T-helper 22 cell (primary cell): ENCODE data around the gene SORCS3.

Source experiments
- DNase-seq: peaks from one replicate; pipeline ENCODE4 v3.0.0-alpha.2; 2020; ENCODE audit warnings: low read depth

SORCS3 gene

DNA sequence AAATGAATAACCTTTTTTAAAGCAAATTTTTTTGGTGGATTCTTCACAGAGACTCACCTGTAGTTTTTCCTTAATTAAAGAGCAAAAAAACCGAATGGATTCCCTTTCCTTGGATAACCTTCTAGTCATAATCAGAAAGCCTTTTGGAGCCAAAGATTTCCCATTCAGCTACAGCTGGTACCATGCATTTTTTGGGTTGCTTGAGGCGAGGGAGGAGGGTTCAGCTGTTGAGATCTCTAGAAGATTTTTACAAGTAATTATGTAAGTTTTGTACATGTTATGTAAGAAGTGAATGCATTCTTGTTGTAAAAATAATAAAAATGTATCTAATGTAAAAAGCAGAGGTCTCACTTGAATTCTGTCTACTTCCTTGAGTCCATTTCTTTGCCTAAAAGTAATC lies 463.2 kb downstream of the SORCS3 start:
- no peak for DNase-seq

DNA sequence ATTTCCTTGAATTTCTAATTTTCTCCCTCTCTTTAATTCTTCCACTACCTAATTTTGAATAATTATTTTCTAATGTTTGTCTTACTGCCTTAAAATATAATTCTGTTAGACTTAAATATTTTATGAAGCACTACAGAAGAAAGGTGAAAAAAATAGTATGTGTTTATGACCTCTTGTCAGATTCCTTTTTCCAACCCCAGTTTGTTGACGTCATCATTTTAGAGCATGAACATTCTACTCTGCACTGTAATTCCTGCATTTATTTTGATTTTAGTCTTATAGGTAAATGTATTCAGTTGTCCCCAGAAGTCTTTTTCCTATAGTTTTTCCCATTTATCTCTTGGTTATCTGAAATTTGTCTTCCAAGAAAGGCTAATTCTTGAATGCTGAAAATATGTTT lies 468.1 kb downstream of the SORCS3 start:
- no peak for DNase-seq

DNA sequence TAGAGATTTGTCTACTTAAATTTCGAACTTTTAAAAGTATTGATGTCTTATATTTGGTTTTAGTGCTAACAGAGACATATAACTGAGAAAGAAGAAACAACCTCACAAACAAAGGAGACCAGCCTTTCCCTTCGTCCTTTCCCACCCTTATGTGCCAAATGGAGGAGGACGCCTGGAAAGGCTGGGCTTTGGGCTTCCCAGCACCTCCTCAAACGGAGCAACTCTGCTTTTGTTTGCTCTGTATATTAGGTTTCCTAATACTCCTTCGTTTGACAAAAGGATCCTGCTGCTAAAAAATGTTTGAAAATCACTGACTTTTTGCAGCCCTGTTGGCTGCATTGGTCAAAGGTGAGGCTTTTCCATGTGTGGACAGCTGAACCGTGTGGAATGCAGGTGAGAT lies 471.8 kb downstream of the SORCS3 start:
- no peak for DNase-seq

DNA sequence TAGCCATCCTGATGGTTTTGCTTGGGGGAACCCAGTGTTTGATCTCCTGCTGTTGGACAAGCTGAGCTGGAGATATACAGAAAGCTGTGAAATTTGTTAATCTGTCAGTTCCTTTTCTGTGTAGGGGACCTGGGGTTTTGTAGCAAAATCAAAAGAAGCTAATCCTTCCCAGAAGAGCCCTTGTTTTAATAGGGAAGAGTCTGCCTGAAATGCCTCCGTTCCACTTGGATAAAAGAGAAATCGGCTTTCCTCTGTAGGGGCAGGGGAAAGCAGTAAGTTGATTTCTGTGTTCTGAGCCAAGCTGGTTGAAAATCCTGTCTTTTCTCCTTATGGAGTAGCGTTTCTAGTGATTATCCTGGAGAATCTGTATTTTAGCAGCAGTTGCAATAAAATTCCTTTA lies 472.6 kb downstream of the SORCS3 start:
- no peak for DNase-seq

DNA sequence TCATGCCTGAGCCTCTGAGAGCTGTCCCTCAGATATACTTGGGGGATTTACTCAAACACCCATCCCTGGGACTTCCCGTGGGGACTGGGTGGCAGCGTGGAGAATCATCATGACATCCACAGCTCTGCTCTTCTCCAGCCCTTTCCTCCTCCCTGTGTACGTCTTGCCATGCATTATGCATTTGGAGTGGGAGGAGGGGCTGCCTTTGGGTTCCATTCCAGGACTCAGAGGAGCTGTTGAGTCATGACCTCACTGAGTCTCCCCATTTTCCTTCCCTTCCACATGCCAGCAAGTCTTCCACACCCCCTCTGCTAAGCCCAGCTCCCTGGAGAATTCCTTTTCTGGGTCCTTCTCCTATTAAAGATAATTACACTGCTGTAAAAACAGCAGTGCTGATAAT lies 480.7 kb downstream of the SORCS3 start:
- DNase-seq: no peak

DNA sequence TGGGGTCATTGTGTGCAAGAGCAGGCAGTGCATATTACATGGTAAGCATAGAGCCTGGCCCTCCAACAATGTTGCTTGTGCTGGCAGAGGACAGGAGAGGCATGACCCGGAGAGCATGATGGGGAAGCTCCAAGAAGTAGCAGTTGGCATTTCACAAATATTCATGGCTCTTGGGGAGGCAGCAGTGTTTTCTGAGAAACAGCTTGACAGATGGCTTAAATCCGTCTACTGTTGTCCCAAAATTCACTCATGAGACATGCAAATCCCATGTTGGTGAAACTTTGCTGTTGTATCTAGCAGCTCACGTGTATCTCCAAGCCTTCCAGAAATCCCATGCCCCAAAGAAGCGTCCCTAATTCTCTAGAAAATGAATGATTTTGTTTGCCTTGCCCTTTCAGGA lies 487.0 kb downstream of the SORCS3 start:
- no peak for DNase-seq

DNA sequence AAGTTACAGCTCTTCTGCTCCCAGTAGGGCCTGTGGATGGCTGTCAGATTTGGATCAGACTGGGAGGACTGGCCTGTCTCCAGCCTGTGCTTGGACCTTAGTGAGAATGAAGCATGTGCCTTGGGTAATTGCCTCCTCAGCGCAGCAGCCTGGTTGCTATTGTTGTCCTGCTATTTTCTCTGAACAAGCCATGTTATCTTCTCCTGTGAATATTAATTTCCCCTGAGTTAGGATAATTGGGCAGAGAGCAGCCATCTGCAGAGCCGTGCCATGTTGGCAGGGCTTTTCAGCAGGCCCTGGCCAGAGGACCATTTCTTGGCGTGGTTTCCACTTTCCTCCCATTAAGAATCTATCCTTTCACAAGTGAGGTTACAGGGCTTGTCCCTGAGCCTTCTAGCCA lies 497.3 kb downstream of the SORCS3 start:
- DNase-seq: no peak

DNA sequence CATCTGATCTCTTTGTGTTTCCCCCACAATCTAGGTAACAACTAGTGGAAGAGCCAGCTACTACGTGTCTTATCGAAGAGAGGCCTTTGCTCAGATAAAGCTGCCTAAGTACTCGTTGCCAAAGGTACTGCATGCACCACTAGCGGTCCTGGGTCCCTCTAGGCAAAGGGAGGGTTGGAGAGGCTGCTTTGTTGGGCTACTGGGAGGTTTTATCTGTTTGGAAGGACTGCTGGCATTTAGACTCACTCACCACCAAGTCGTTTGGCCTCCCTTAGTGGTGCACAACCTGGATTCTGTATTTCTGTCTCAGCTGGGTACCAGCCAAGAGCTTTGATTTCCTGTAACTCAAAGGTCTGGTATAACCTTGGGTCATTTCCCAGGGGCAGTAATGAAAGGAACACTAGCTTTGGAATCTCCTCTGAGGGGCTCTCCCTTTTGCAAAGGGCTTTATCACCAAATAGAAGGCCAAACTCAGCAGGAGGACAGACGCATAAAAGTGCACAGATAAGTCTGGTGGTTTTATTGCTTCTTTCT lies 498.3 kb downstream of the SORCS3 start:
- no peak for DNase-seq

DNA sequence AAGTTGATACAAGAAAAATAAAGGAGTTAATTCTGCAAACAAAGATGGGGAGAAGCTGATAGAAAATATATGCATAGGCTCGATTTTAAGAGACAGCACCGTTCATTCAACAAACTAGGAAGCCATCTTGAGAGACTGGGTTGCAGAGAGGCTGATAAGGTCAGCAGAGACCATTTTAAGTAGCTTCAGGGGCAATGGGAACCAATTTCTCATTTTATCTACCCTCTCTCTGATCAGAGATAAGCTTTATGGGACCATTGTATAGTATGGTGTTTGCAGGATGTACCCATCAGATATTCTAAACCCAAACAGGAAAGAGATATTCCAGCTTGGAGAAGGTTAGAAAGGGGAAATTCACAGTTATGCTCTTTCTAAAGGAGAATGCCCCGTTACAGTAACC lies 499.5 kb downstream of the SORCS3 start:
- no peak for DNase-seq

DNA sequence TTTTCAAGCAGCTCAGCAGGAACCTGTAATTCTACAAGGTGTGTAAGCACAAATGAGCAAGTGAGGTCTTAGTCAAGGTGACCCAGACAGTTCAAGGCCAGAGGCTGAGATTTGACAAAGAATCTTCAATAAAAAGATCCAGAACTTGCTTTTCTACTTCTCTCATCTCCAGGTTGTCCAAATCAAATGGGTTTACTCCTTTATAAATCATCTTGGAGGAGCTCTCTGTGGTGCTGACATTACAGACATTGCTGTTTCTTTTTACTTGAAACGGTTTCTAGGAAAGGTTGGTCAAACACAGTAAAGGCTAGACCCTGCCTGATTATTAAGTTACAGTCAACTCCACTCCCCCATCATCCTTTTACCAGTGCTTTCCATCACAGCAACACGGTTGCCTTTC lies 504.6 kb downstream of the SORCS3 start:
- no peak for DNase-seq

DNA sequence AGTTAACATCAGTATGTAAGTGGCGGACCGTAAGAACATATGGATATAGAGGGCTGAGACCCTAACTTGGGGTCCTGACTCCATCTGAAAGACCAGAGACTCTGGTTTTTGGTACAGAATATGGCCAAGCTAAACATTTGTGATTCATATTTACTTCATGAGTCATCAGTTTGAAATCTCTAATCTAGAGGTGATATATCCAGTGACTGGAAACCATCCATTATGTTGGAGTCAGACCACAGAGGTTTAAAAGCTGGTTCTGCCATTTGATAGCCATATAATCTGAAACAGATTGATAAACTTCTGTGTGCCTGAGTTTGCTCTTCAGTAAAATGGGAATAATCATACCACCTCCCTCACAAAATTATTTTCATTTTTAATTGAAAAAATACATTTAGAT lies 505.3 kb downstream of the SORCS3 start:
- DNase-seq: no peak

DNA sequence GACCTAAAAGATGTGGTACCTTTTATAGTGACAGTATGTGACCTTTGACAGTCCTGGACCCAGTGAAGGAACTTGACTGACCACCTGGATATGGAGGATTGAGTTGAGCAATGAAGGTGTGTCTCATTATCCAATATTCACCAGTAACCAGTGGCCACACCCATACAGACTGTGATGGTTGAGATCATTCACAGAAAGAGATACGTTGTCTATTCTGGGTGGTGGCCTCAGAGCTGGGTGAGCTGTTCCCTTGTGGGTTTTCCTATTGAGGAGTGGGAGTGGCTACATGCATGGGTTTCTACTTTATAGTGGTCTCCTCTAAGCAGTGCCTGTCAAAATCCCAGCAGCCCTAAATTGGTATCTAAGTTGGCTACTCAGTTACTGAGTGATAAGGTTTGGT lies 507.4 kb downstream of the SORCS3 start:
- DNase-seq: no peak

DNA sequence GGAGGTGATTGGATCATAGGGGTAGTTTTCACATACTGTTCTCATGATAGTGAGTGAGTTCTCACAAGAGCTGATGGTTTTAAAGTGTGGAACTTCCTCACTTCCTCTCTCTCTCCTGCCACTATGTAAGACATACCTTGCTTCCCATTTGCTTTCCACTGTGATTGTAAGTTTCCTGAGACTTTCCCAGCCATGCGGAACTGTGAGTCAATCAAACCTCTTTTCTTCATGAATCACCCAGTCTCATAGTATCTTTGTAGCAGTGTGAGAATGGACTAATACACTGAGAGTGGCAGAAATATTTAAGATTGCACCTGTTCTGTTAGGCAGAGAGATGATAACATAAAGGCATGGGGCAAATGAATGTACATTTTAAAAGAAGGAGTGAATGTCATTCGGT lies 507.8 kb downstream of the SORCS3 start:
- no peak for DNase-seq

DNA sequence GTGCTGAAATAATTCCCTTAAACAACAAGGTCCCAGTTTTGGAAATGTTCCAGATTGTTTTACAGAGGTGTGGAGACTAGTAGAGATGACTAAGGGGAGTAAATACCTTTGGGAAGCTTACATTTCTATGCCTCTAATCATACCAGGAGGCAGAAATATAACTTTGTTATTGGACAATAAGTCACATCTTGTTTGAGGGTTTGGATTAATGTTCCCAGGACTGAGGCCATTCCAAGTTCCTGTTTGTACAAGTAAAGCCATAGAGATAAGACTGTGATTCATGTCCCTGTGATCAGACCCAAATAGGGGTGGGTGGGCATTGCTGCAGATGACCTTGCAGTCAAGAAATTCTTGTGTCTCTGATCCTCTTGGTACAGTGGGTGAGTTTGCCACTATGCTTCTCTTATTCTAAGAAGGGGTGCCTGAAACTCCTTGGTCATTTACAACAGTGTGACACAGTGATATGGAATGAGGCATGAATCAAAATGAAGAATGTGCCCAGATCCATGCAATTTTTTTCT lies 508.3 kb downstream of the SORCS3 start:
- DNase-seq: no peak

DNA sequence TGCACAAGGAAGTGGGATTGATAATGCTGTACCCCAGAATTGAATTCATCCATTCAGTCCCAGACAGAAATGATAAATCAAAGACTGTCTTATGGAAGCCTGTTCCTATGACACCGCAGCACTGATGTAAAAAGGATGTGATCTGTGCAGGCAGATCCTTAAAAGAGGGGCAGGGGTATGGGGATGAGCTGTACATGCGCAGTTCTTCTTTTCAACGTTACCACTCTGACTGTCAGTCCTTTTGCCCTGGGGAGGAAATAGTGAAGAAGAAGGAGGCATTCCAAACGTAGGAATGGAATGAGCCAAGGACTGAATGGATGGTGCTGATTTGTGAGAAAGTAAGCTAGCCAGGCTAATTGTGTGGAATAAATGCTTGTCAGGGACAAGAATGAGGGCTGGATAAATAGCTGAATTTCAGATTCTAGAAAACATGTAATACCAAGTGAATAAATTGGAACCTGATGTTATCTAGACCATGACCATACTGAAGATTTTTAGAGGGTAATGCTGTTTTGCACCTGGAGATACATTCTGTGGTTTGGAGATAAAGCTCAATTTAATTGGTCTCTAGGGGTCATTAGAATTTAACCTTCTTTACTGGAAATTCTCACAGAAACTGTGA lies 509.3 kb downstream of the SORCS3 start:
- DNase-seq: no peak

DNA sequence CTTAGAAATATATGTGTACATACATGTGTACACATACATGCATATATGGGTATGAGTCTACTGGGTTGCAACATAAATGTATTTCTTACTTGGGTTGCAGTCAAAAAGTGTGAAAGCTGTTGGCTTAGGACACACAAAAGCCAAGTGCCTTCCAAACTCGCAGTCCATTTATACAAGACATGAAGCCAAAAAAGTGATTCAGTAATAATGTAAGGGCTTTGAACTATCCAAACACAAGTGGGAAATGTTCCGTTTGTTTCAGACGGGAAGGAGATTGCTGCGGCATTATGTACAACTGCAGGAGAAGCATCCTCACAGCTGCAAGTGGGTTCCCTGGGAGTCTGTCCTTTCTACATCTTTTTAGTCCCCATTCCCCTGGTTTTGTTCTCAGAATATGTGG lies 513.6 kb downstream of the SORCS3 start:
- no peak for DNase-seq

DNA sequence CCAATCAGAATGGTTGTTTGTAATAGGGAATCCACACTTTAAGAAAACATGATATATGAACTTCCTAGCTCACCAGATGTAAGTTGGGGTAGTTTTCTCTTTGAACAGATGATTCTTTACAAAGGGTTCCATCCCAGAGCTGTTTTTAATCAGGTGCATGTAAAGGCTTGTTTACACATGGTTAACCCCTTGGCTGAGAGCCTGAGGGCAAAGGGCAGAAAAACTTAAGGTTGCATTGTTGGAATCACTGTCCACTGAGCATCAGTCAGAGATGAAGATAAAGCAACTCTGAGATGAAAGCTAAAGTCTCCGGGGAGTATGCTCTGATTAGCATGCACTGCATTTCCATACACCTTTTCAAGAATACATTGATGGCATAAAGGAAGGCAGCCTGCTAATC lies 518.2 kb downstream of the SORCS3 start:
- no peak for DNase-seq

DNA sequence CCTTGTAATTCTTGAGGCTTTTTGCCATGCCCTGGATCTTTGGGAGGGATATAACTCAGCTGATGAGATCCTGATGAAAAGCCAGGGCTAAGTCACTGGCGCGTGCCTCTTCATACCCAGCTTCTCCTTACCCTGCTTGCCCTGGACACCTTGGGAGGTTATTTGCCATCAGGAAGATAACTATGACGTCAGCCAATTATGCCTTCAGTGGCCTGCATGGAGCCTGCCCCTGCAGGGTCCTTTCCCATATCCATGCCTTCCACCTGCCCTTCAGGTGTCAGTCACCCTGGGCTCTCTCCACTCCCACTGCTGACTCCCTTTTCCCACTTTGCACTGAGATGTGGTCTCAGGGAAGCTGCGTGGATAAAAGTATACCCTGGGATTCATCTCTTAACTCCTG lies 520.1 kb downstream of the SORCS3 start:
- DNase-seq: no peak

DNA sequence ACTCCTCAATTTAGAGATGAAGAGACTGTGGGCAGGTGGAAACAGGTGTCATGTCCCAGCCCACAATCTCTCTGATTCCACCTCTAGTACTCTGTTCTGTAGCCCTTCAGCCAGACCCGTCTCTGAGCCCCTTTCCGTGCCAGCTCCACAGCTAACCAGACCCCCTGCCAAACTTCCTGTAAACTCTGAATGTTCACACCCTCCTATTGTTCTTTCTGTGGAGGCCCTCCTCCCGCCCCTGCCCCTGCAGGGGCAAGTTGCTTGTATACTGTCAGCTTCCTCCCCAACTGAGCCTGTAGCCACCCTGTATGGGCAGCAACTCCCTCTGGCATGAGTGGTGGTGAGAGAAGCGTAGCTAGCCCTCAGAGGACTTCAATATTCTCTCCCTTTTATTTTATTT lies 520.7 kb downstream of the SORCS3 start:
- DNase-seq: no peak

DNA sequence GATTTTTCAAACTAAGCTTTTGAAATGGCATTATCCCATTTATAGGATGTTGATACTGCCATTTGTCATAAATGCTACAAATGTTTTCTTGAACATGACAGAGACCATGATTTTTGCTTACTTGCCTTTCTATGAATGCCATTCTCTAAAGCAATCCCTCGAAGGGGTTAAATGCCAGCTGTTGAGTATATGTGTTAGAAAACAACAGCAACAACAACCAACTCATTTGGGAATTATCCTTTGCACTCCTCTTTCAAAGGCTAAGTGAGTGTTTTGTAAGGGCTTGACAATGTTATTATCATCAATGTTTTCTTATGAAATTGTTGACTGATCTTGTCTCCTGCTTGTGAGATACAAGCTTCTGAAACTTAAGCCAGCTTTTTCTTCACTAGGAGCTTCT lies 529.4 kb downstream of the SORCS3 start:
- no peak for DNase-seq

DNA sequence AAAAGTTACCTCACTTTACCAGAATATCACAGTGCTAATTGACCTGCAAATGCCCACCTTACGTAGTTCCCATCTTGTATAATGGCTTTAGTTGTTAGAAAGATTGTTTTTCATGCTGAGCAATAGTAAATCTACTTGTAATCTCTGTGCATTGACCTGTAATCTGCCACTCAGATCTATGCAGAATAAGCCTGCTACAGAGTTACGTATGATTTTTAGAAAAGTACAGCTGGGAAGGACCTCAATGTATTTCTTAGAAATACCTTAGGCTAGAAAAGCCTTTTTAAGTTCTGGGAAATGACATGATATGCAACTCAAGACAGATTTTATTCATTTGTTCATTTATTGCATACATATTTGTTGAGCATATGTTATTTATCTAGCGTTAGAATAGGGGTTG lies 530.9 kb downstream of the SORCS3 start:
- no peak for DNase-seq

DNA sequence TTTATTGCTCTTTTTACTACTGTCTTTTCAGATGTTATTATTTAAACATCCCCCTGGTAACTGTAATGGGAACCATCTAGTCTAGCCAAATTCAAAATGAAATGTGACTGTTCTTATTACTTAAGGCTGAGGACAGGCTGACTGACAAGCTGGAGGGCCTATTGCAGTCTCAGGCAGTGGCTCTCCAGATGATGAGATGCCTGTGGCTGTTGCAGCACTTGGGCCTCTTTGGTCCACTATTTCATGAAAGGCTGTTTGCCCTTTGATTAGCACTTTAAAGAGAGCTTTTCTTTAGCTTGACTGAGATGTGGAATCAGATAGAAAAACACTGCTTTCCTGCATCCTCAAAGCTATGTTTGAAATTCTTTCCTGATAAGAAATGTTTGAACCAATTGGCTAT lies 540.5 kb downstream of the SORCS3 start:
- DNase-seq: no peak

DNA sequence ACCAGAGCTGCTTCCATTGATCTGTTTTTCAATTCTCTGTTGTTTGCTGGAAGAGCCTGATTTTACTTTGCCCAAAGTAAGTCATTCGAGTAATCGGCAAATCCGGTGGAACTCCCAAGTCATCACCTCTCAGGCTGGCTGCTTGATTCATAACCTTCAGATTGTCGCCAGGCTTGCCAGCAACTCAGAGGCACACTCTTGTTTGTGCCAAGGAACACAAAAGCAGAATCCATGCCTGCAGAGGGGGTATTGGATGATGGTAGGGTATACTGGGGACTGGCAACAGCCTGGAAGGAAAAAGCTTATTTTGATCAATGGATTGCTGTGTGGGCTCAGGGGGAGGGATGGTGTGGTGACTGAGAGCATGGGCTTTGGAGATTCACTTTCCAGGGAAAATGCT lies 542.4 kb downstream of the SORCS3 start:
- no peak for DNase-seq

DNA sequence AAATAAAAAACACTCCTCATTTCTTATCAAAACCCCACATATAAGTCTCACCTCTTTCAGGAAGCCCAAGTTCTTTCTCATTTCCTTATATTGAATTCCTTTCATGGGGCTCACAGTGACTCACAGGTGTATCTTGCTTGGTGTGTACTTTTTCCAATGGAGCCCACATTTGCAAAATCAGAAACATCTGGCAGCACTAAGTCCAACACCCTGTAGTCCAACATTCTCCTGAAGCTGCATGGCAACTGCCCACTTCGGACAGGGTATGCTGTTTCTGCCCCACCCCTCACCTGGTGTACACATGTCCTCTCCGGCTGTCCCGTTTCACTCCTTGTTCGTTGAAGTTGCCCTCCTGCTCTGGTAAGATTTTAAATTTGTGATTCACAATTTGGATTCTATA lies 544.1 kb downstream of the SORCS3 start:
- DNase-seq: no peak

DNA sequence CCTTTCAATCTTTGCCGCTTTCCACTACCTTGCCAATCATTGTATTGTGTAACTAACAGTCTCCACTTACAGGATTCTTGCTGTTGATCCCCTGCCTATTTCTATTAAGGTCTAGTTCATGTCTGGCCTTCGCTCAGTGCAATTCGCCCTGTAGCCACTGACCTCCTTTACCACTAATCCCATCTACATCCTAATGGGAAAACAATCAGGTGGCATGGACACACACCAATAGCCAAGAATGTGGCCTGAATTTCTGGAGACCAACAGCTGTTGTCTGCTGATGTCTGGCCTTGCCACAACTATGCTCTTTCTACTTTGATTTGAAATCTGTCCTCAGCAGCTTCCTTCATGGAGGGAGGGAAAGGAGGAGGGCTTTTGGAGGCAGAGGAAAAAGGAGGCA lies 546.2 kb downstream of the SORCS3 start:
- DNase-seq: no peak
